ENCODE data around the gene KCNA5.

Gene KCNA5

DNA sequence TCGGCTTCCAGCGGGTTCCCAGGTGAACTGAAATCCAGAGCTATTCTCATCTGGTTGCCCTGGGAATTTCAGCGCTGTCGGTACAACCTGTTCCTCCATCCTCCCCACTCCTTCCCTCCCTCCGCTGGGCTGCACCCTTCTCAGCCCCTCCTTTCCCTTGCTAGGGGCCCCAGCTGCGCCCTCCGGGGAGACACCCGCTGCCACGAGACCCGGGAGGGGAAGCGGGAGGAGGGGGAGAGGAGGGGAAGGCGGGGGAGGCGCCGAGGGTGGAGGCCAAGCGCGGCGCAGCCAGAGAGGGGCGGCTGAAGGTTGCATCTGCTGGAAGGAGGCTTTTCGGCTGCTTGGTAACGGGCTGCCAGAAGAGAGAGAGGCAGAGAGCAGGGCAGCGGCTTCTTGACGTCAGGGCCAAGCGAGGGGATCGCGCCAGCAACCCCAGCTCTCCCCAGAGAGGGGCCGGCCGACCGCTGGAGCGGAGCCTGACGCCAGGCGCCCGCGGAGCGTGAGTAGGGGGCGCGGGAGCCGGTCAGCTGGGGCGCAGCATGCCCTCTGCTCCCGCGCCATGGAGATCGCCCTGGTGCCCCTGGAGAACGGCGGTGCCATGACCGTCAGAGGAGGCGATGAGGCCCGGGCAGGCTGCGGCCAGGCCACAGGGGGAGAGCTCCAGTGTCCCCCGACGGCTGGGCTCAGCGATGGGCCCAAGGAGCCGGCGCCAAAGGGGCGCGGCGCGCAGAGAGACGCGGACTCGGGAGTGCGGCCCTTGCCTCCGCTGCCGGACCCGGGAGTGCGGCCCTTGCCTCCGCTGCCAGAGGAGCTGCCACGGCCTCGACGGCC is at the start of gene KCNA5:
Gene KCNA5 (plus strand): TSS at position 291 of the 831 bp plus-strand sequence. CDS start 269 bp downstream, at position 560.
- no peak for DNase-seq (ENCODE audit: low read depth in 2 of 2)

DNA sequence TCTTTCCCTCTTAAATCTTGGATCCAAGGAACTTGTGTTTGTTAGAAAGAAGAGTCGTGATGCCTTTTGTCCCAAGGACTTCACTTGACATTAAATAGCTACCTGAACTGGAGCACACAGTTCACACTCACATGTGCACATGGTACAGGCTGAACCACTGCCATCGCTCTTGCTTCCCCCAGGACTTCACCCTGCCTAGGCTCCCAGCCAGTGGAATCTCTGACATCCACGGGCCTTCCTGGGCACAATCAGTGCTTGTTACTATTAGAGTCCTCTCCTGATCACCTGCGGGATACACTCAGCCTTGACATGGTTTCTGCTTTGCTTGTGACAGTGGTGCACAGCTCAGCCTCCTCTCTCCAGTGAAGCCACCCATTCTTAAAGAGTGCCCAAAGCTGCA is 49.1 kb upstream of the KCNA5 start:
- DNase-seq (ENCODE audit: low read depth in 2 of 2), result no peak

DNA sequence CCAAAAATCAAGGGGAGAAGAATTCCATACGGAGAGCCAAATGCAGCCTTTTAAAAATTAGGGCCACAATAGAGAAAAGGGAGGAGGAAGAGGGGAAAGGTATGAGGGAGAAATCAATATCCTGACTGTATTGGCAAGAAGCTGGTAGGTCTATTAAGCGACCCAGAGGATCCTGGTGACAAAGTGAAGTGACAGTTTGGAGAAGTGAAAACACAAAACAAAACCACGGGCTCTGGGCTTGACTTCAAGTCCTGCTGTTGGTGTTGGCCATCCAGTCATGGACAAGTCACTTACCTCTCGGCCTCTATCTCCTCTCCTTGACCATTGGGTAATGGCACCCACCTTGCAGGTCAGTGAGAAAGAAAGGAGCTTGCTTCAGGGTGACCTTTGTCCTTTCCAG is 47.0 kb upstream of the KCNA5 start:
- no peak for DNase-seq (ENCODE audit: low read depth in 2 of 2)

DNA sequence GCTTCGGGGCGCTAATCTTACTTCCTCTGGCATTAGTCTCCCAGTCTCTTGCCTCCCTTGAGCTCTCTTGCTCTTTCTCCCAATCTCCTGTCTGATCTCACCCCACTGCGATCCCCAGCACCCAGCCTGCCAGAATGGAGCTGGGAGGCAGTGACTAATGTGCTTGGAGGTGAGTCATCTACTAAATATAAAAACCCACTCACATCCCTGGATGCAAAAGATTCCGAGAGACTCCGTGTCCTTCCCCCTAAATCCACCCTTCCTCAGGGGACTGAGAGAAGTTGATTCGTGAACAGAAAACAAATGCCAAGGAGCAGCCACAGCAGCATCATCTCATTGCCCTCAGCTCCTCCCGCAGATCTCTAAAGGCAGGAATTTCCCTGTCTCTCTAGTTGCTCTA is 45.7 kb upstream of the KCNA5 start:
- no peak for DNase-seq (ENCODE audit: low read depth in 2 of 2)

DNA sequence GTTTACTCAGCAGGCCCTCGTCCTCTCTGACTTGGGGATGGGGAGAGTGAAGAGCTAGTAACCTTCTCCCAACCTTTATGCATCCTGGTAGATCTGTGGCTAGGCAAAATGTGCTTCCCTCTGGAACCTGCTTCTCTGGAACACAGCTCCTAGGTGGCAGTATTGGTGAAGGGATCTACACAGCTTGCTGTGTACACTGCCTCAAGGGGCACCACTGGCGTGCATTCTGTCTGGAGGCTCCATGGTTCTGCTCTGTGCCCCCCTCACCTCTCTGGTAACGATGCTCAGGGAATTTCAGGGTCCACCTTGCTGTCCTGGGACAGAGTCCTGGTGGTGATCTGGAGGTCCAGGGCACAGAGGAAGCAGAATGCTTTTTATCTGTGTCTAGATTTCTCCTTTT is 43.5 kb upstream of the KCNA5 start:
- DNase-seq (ENCODE audit: low read depth in 2 of 2), result no peak

DNA sequence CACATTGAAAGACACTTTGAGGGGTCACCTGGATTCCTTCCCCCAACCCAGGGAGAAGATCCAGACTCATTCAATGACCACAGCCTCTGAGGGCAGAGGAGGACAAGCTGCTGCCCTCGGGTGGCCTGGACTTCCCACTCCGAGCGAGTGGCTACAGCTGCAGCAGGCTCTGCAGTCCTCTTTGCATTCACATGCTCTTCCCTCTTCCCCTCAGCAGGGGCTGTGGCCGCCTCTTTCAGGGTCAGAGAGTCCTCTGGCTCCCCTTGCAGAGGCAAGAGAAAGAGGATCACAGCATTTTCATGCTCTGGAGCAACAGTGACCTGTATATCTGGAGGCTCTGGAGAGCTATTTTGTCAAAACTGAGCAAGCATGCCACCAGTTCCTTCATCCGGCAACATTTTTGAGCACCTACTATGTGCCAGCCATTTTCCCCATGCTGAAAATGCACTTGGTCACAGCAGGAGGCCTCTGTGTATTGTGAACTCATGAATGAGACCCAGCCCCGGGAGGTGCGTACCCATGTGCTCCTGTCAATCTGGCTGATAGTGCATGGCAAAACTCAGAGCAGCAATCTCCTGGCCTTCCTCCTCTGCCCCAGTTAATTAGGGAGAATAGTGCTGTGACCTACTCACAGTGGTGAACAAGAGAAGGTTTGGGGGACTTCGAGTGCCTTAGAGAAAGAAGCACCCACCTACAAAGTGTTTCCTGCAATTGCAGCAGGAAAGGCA is 42.9 kb upstream of the KCNA5 start:
- no peak for DNase-seq (ENCODE audit: low read depth in 2 of 2)

DNA sequence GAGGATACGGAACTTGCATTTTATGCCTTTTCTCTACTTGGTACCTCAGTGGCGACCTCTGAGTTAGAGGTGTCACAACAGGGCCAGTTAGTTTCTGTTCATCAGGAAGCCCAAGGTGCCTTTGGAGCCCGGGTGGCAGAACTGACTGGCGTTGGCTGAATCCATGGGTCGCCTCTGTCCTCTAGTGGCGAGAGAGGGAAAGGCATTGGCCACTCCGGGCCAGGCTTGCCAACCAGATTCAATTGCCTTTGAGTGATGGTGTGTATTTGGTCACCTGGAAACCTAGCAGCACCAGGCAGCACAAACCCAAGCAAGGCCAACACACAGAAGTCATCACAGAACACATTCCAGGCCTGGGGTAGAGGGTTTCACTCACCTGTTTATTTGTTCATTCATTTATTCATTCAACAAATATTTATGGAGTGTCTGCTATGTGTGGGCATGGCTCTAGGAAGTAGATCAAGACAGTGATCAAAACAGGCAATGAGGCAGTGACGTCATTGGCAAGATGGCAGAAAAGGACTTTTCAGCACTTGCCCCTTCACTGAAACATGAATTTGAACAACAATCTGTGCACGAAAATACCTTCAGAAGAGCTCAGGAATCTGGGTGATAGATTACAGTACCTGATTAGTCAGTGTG is 40.5 kb upstream of the KCNA5 start:
- DNase-seq (ENCODE audit: low read depth in 2 of 2), result no peak

DNA sequence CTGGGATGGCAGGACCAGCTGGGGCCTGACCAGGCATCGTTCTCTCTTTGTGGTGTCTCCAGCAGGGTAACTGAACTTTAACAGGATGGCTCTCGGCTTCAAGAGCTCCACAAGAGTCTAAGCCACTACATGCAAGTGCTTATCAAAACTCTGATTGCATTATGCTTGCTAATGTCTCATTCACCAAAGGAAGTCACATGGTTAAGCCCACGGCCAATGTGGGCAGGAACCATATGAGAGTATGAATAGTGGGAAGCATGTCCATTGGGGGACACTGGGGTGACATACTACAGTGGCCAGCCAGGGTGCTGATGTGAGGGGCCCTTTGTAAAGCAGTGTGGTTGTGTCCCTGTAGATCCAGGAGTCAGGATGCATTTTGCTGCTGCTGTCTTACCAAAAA is 35.0 kb upstream of the KCNA5 start:
- no peak for DNase-seq (ENCODE audit: low read depth in 2 of 2)

DNA sequence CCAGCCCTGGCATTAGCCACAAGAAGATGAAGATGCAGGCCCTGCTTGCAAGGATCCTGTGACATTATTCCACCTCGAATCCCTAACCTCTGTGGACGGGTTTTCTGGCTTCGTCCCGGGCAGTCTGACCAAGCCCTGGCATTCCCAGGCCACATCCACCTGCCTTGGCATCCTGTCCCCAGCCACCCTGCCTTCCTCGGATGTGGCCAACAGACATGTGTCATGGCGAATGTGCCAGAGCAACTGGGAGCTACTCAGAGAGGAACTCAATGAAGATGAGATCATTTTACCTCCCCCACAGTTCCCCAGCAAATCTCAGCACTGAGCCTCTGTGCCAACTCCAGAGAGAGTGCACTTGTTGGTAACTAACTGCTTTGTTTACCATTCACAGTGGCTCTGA is 33.5 kb upstream of the KCNA5 start:
- DNase-seq (ENCODE audit: low read depth in 2 of 2), result no peak

DNA sequence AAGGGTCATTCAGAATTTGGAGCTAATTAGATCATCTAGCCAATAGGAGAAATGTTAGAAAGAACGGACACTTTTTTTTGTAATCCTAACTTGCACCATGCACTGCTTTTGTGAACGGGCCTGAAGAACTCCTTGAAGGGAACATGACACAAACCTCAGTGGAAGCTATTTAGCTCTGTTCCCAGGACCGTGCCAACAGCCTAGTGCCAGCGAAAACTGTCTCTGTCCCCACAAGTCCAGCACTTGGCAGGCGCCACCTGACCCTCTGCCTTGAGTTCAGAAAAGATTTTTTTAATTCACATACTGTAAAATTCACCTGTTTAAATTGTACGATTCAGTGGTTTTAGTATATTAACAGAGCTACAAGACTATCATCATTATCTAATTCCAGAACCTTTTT is 31.3 kb upstream of the KCNA5 start:
- DNase-seq (ENCODE audit: low read depth in 2 of 2), result no peak

DNA sequence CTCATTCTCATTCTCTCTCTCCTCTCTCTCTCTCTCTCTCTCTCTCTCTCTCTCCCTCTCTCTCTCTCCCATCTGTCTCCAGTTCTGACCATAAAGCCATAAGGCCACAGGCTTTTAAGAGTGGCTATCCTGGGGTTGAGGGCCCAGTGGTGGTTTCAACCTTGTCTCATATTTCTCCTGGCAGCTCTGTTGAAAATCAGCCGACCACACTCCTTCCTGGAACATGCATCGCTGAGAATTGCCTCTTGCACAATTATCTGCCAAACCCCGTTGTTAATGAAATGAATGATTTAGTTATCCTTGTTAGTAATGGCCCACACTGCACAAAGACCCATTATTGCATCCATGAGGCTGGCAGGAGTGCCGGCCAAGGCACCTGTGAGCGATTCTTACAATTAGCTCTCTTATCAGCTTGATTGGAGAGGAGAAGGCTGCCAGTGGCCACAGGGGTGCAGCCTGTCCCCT is 30.4 kb upstream of the KCNA5 start:
- DNase-seq (ENCODE audit: low read depth in 2 of 2), result no peak

DNA sequence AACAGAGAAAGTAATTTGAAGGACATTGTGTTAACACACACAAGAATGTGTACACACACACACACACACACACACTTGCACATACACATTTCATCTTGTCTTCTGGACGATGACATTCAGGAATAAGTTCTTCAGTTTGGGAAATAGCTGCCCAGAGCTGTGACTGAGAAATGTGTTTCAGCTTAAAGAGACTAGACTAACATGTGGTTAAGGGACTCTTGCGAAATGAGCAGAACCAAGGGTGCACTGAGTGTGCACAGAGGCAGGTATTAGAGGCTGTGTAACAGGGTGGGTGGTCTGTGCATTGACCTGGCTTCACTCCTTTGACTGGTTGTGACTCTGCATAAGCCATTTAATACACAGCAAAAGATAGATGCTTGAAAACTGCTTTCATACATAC is 29.4 kb upstream of the KCNA5 start:
- DNase-seq (ENCODE audit: low read depth in 2 of 2), result no peak

DNA sequence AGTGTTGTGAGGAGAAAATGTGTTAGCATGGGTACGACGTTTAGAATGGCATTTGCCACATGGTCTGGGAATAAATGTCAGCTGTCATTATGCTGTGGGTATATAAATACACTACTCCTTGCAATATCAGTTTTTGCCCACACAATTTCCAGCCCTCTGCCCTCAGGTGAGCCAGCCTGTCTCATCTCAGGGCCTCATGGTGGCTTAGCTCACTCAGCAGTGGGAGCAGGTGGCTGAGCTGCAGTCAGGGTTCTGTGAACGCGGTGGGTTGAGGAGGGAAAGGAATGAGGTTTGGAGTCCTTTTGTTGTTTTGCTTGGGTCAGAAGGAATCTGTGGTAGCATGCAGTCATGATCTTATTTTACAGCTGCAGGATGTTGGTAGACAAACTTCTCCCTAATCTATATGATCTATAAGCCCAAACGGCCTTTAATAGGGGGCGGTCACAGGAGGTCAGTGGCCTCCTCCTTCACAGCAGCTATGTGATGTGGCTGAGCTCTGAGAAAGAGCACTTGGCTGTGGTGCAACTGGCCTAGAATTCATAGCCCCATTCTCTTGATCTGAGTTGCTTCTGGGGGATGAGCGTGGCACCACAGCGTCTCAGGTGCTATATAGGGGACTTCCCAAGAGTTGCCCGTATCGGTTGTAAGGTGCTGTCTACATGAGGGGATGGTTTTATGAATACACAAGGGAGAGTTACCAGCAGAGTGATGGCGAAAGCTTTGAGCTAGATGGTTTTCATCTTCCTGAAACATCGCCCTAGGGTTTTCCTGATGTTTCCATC is 27.8 kb upstream of the KCNA5 start:
- no peak for DNase-seq (ENCODE audit: low read depth in 2 of 2)

DNA sequence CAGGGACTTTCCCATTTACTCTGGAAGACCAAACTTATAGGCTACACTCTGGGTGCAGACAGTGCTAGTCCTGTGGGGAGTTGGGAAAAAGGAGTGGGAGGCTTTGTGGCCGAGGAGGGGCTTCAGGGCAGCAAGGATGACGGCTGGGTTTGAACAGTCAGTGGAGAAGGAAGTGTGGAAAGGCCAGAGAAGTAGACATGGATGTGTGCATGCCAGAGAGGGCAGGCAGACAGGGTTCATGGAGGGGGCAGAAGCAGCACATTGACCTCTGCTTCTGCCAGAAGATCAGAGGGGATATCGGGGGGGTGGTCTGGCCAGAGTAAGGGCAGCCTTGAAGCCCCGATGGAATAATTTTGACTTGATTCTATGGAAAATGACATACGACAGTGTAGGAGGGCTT is 27.2 kb upstream of the KCNA5 start:
- DNase-seq (ENCODE audit: low read depth in 2 of 2), result no peak

DNA sequence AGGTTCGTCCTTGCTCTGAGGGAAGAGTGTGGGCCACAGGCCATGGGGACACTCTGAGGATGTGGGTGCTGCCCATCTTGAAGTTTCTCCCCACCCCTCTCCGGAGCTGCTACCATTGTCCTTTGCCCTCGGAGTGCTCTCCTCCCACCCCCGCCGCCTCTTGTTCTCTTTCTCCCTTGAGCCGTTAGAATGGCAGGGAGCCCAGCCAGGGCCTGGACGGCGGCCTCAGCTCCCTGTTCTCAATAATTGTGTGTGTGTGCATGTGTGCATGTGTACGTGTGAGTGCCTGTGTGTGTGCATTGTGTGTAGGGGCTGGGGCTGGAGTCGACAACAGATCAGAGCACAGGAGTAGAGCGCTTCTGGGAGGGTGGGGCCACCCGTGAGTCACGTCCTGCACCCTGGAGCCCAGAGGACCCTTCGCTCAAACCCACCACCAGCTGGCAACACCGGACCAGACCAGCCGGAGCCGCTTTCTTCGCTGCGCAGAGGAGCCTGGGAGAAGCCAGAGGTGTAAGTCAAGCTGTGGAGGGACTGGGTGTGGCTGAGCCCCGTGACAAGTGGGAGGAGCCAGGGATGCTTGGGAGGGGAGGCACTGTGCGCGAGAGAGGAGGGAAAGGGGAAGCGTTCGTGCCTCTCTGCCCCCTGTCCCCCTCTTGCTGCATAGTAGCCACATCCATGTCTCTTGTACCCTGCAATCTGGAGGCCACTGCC is 25.9 kb upstream of the KCNA5 start:
- no peak for DNase-seq (ENCODE audit: low read depth in 2 of 2)

DNA sequence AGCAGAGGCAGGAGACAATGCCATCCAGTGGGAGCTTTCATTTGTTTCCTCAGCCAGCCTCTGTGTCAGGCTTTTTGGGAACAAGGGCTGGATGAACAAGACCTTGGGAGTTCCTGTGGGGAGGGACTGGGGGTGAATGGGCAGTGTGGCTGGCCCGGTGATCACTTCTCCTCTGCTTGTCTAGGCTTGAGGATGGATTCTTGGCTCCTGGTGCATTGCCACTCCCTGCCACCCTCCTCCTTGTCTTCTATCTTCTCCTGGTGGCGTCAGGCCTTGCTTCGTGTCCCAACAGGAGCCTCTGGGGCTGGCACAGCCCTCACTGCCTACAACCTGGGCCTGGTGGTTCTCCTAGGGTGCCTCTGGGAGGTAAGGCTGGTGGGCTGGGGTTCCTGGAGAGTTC is 25.0 kb upstream of the KCNA5 start:
- no peak for DNase-seq (ENCODE audit: low read depth in 2 of 2)

DNA sequence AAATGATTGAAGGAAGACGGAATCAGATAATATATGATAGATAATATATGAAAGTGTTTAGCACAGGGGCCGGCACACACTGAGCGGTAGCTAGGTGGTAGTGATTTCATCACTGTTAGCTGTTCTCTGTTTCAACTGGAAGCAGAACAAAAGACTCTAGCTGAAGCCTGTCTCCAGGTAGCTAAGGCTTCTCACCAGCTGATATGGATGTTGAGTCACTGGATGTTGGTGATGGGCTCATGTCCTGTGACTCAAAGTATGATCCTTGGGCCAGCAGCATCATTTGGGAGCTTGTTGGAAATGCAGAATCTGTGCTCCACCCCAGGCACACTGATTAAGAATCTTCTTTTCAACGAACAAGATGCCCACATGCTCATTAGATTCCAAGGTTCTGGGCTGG is 21.7 kb upstream of the KCNA5 start:
- no peak for DNase-seq (ENCODE audit: low read depth in 2 of 2)

DNA sequence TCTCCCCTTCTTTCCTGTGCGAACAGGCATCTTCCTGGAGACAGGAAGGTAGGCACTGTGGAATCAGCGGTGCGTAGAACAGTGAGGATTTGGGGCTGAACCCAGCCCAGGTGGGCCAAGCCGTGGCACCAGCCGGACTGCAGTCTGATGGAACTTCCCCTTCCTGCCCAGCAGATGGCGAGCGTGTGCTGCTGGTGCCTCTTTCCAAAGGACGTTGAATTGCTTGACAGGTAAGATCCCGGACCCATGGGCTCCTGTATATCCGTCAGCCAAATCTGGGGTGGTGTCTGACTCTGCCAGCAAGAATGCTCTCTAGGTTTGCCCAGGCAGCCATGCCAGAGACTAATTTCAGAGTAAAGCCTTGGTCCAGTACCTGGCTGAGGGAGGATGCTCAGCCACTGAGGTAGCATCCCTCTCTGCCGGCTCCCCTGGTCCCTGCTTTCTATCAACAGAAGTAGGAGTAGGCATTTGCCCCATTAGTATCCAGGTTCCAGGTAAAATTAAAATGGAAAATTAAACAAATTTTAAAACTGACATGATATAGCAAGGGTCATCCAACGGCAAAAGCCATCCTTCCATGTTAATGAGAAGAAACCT is 21.1 kb upstream of the KCNA5 start:
- no peak for DNase-seq (ENCODE audit: low read depth in 2 of 2)

DNA sequence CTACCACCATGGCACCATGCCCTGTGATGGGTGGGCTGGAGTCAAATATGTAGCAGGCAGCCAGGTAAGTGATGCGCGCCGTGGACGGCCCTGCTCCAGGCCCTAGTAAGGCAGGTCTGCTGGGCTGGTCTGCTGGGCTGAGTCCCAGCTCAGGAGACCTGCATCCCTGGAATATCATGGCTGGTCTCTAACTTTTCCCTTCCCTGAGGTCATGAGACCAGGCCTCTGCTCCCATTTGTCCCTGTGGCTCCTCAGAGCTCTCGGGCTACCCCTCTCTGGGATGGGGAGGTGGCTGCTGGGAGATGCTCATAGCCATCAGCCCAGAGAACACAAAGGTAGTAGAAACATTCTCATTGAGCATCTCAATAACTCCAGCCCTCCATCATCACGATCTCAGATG is 19.8 kb upstream of the KCNA5 start:
- DNase-seq (ENCODE audit: low read depth in 2 of 2), result no peak

DNA sequence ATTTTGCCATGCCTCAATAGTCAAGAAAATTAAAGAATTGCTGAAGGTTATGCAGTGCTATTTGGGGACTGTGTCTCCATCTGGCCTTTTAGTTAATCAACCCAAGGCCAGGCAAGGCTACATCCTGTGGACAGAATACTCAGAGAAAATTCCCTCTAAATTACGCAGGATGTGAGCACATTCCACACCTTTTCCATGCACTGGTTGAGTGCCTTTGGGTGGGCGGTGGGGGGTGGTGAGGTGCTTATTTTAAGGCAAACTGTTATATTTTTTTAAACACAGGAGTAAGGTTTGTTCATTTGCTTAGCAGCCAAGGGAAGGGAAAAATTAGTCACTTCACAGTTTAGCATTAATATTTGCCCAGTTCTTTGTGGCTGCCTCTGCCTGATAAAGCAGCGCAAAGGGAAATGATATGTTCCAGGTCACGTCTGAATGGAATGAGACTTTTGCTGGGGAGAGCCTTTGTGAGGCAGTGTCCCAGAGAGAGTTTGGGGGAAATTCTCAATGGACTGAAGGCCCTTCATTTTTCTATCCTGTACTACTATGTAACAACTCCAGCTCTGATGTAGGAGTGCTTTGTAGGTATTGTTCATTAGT is 17.2 kb upstream of the KCNA5 start:
- no peak for DNase-seq (ENCODE audit: low read depth in 2 of 2)

Measured in activated CD8-positive, alpha-beta memory T cell treated with anti-CD3 and anti-CD28 coated beads for 4 hours (primary cell).